CD4-positive, alpha-beta memory T cell (primary cell): ENCODE measurements around the gene TBL3. TPM values are rescaled to one million over a fixed set of nuclear protein-coding genes. Genes with fewer than 3 reads are reported as not detected.

Experiments
- CTCF ChIA-PET: fragments of 350-600 bp; sonication (Branson Sonifier 250); formaldehyde crosslinking; loops from one replicate; lab custom pipeline; 2021; ENCODE audit warnings: inconsistent platforms; ENCODE audit not compliant: partially characterized antibody; lab: Charles Lee
- POLR2A ChIA-PET: fragments of 350-600 bp; sonication (Branson Sonifier 250); formaldehyde crosslinking; loops from one replicate; lab custom pipeline; 2021; ENCODE audit not compliant: partially characterized antibody; lab: Charles Lee
- DNase-seq, 5 donors: peaks; one replicate each; pipeline versions ENCODE4 v3.0.0 to v3.0.0-alpha.2; 2020 to 2022; ENCODE audit warnings: mixed read lengths in 1 of 5
- H3K27ac ChIP-seq: one replicate; pipeline ENCODE4 v1.7.0; 2013; ENCODE audit warnings: low read depth, low read length
- H3K27me3 ChIP-seq: 2 replicates; pipeline ENCODE4 v1.7.0; 2013; ENCODE audit warnings: mild to moderate bottlenecking, low read length, moderate library complexity; ENCODE audit not compliant: insufficient read depth
- H3K36me3 ChIP-seq: 2 replicates; pipeline ENCODE4 v1.7.0; 2013; ENCODE audit warnings: mild to moderate bottlenecking, low read length, moderate library complexity; ENCODE audit not compliant: insufficient read depth
- H3K4me1 ChIP-seq: 2 replicates; pipeline ENCODE4 v1.7.0; 2013; ENCODE audit warnings: mild to moderate bottlenecking, low read length, moderate library complexity; ENCODE audit not compliant: insufficient read depth
- H3K4me3 ChIP-seq, 2 donors: one replicate each; pipeline ENCODE4 v1.7.0; 2013; ENCODE audit warnings: low read length in 2 of 2, mild to moderate bottlenecking in 1 of 2
- H3K9me3 ChIP-seq, 2 donors: one replicate each; pipeline ENCODE4 v1.7.0; 2013; ENCODE audit warnings: low read length in 2 of 2, control low read depth in 1 of 2; ENCODE audit not compliant: control insufficient read depth in 1 of 2
- H3K27ac Mint-ChIP-seq, 7 donors: one replicate each; pipeline ENCODE4 v1.8.0; 2020 to 2021; ENCODE audit warnings: mixed read lengths in 7 of 7, mild to moderate bottlenecking in 6 of 7, inconsistent platforms in 3 of 7, moderate library complexity in 3 of 7
- H3K27me3 Mint-ChIP-seq, 2 donors: one replicate each; pipeline ENCODE4 v1.8.0; 2020 to 2021; ENCODE audit warnings: mixed read lengths in 2 of 2
- H3K36me3 Mint-ChIP-seq, 2 donors: one replicate each; pipeline ENCODE4 v1.8.0; 2020 to 2021; ENCODE audit warnings: mixed read lengths in 2 of 2, inconsistent platforms in 1 of 2, mild to moderate bottlenecking in 1 of 2
- H3K4me1 Mint-ChIP-seq, 4 donors: one replicate each; pipeline ENCODE4 v1.8.0; 2020 to 2021; ENCODE audit warnings: mixed read lengths in 4 of 4, mild to moderate bottlenecking in 1 of 4
- H3K4me3 Mint-ChIP-seq, 8 donors: one replicate each; pipeline ENCODE4 v1.8.0; 2020 to 2021; ENCODE audit warnings: mixed read lengths in 8 of 8, mild to moderate bottlenecking in 7 of 8, moderate library complexity in 6 of 8, inconsistent platforms in 3 of 8
- H3K9me3 Mint-ChIP-seq, 8 donors: one replicate each; pipeline ENCODE4 v1.8.0; 2020 to 2021; ENCODE audit warnings: mixed read lengths in 8 of 8, mild to moderate bottlenecking in 5 of 8, inconsistent platforms in 3 of 8, moderate library complexity in 1 of 8
- intact Hi-C: fragments of 100-400 bp; cut with micrococcal nuclease; formaldehyde crosslinking; loops from one replicate; pipeline ENCODE4 v1.15.1; 2023
- polyA plus RNA-seq, 2 donors: library from polyadenylated mRNA; unstranded; fragments of 300-500 nt; fragmentation: Illumina TruSeq; gene quantifications; one replicate each; pipeline ENCODE4 v1.2.3, GENCODE V29; 2021
- total RNA-seq, 2 experiments: library from RNA; stranded (reverse); gene quantifications; one replicate each; pipeline ENCODE4 v1.2.3, GENCODE V29; 2021

Gene TBL3
- total and polyA plus RNA-seq, 4 experiments from 2014 or later = 33.2 to 47.6 (median 39.5) TPM

DNA sequence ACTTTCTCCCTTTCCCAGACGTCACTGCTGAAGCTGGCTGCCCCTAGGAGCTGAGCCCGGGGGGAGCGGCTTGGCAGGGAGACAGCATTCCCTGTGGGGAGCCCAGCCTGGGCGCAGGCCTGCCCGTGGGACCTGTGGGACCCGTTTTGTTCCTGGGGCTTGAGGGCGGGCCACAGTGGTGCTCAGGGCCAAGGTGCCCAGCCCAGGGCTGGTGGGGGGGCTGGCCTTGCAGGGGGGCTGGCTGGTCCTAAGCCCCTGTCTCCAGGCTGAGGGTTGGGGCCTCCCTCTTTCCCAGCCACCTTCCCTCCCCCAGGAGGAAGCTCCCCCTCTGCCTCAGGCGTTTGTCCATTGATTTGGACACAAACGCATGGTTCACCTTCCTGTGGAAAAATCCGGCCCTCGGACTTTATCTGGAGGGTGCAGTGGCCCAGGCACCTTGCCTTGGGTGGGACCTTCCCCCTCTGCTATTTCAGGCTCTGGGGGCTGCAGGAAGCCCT lies 59.3 kb downstream of the TBL3 start:
- no peak overlapping the region for H3K27ac ChIP-seq
- H3K36me3 ChIP-seq = no peaks in the 10 kb centered on the region
- peaks cover 10% of the 10 kb centered on the region for H3K4me1 ChIP-seq
- intact Hi-C loops = no loop called here
- ChIA-PET CTCF (interaction anchor here (1.8 kb wide), 1 partner anchor 110 kb away, joined by 10 read pairs; no protein-coding TSS in a partner anchor), POLR2A (no interaction called here)
- Mint-ChIP-seq H3K4me3 (no peak overlapping the region), H3K9me3 (no peaks in the 10 kb centered on the region), H3K4me1 (peaks cover 3 to 6% (median 5%) of the 10 kb centered on the region in 4 donors), H3K36me3 (no peaks in the 10 kb centered on the region), H3K27me3 (no peaks in the 10 kb centered on the region), H3K27ac (no peak overlapping the region)
- H3K27me3 ChIP-seq = no peaks in the 10 kb centered on the region
- no peak for DNase-seq
- no peak overlapping the region for H3K4me3 ChIP-seq
- H3K9me3 ChIP-seq = no peaks in the 10 kb centered on the region

Other genes starting within 250 kb of the TBL3 start
- 10 to 100 TPM; 84.2 to 88.6 TPM for gene NME3, start 200.5 kb upstream of the TBL3 start, total RNA-seq
- gene NME3, start 200.5 kb upstream of the TBL3 start, polyA plus RNA-seq = 10 to 100 TPM; 64.1 to 70.4 TPM
- 10 to 100 TPM; 32.9 to 33.1 TPM for gene EME2, start 199.2 kb upstream of the TBL3 start, total RNA-seq
- 1 to 10 TPM in 1 of 2 donors, under 1 TPM in 1; 0.30 to 1.5 TPM for gene EME2, start 199.2 kb upstream of the TBL3 start, polyA plus RNA-seq
- 10 to 100 TPM; 57.6 to 67.3 TPM for gene MRPS34, start 198.9 kb upstream of the TBL3 start, total RNA-seq
- gene MRPS34, start 198.9 kb upstream of the TBL3 start, polyA plus RNA-seq = 100 to 1,000 TPM; 138 to 151 TPM
- gene SPSB3, start 189.5 kb upstream of the TBL3 start, total RNA-seq = 100 to 1,000 TPM; 133 to 144 TPM
- 10 to 100 TPM; 56.6 to 72.9 TPM for gene SPSB3, start 189.5 kb upstream of the TBL3 start, polyA plus RNA-seq
- gene NUBP2, start 189.1 kb upstream of the TBL3 start, total RNA-seq = 10 to 100 TPM; 55.9 to 59.4 TPM
- 10 to 100 TPM; 77.6 to 98.9 TPM for gene NUBP2, start 189.1 kb upstream of the TBL3 start, polyA plus RNA-seq
- under 1 TPM; 0.29 to 0.36 TPM for gene IGFALS, start 178.3 kb upstream of the TBL3 start, total RNA-seq
- not detected for gene IGFALS, start 178.3 kb upstream of the TBL3 start, polyA plus RNA-seq
- gene HAGH, start 145.2 kb upstream of the TBL3 start, total RNA-seq = 10 to 100 TPM; 73.7 to 77.8 TPM
- 10 to 100 TPM; 54.3 to 63.2 TPM for gene HAGH, start 145.2 kb upstream of the TBL3 start, polyA plus RNA-seq
- gene FAHD1, start 144.8 kb upstream of the TBL3 start, total RNA-seq = 1 to 10 TPM; 7.8 to 9.6 TPM
- 10 to 100 TPM; 22.3 to 23.2 TPM for gene FAHD1, start 144.8 kb upstream of the TBL3 start, polyA plus RNA-seq
- gene MEIOB, start 99.9 kb upstream of the TBL3 start, total RNA-seq = not detected
- not detected for gene MEIOB, start 99.9 kb upstream of the TBL3 start, polyA plus RNA-seq
- gene HS3ST6, start 53.6 kb upstream of the TBL3 start, total RNA-seq = not detected
- not detected for gene HS3ST6, start 53.6 kb upstream of the TBL3 start, polyA plus RNA-seq
- 10 to 100 TPM in 1 of 2 experiments, 1 to 10 TPM in 1; 9.3 to 10.6 TPM for gene MSRB1, start 28.9 kb upstream of the TBL3 start, total RNA-seq
- gene MSRB1, start 28.9 kb upstream of the TBL3 start, polyA plus RNA-seq = 10 to 100 TPM; 20.4 to 30.5 TPM
- gene RPL3L, start 17.4 kb upstream of the TBL3 start, total RNA-seq = not detected
- gene RPL3L, start 17.4 kb upstream of the TBL3 start, polyA plus RNA-seq = not detected
- 10 to 100 TPM; 76.5 to 86.2 TPM for gene NDUFB10, start 12.5 kb upstream of the TBL3 start, total RNA-seq
- 100 to 1,000 TPM; 205 to 223 TPM for gene NDUFB10, start 12.5 kb upstream of the TBL3 start, polyA plus RNA-seq
- 1,000 to 10,000 TPM; 2,828 to 2,894 TPM for gene RPS2, start 7.2 kb upstream of the TBL3 start, total RNA-seq
- 1,000 to 10,000 TPM; 6,382 to 6,826 TPM for gene RPS2, start 7.2 kb upstream of the TBL3 start, polyA plus RNA-seq
- not detected for gene RNF151, start 5.2 kb upstream of the TBL3 start, total RNA-seq
- not detected for gene RNF151, start 5.2 kb upstream of the TBL3 start, polyA plus RNA-seq
- gene NOXO1, start 9.4 kb downstream of the TBL3 start, total RNA-seq = under 1 TPM; 0.47 to 0.84 TPM
- under 1 TPM; 0.50 to 0.54 TPM for gene NOXO1, start 9.4 kb downstream of the TBL3 start, polyA plus RNA-seq
- gene GFER, start 12.1 kb downstream of the TBL3 start, total RNA-seq = 10 to 100 TPM; 19.6 to 22.6 TPM
- gene GFER, start 12.1 kb downstream of the TBL3 start, polyA plus RNA-seq = 10 to 100 TPM; 32.2 to 35.7 TPM
- 1 to 10 TPM; 1.6 TPM for gene SYNGR3, start 17.9 kb downstream of the TBL3 start, total RNA-seq
- gene SYNGR3, start 17.9 kb downstream of the TBL3 start, polyA plus RNA-seq = 1 to 10 TPM in 1 of 2 donors, under 1 TPM in 1; 0.50 to 2.2 TPM
- 10 to 100 TPM; 48.5 to 49.8 TPM for gene ZNF598, start 37.8 kb downstream of the TBL3 start, total RNA-seq
- 10 to 100 TPM in 1 of 2 donors, 1 to 10 TPM in 1; 3.1 to 10.0 TPM for gene ZNF598, start 37.8 kb downstream of the TBL3 start, polyA plus RNA-seq
- not detected for gene NPW, start 47.7 kb downstream of the TBL3 start, total RNA-seq
- gene NPW, start 47.7 kb downstream of the TBL3 start, polyA plus RNA-seq = not detected
- gene NHERF2, start 54.8 kb downstream of the TBL3 start, total RNA-seq = 1 to 10 TPM; 1.7 to 2.1 TPM
- gene NHERF2, start 54.8 kb downstream of the TBL3 start, polyA plus RNA-seq = under 1 TPM; 0.16 to 0.40 TPM
- 10 to 100 TPM in 1 of 2 experiments, 1 to 10 TPM in 1; 9.3 to 12.0 TPM for gene NTHL1, start 75.8 kb downstream of the TBL3 start, total RNA-seq
- 10 to 100 TPM; 13.5 to 20.1 TPM for gene NTHL1, start 75.8 kb downstream of the TBL3 start, polyA plus RNA-seq
- 100 to 1,000 TPM; 157 to 177 TPM for gene TSC2, start 75.9 kb downstream of the TBL3 start, total RNA-seq
- 10 to 100 TPM; 20.7 to 50.8 TPM for gene TSC2, start 75.9 kb downstream of the TBL3 start, polyA plus RNA-seq
- gene PKD1, start 163.8 kb downstream of the TBL3 start, total RNA-seq = 100 to 1,000 TPM; 125 to 126 TPM
- gene PKD1, start 163.8 kb downstream of the TBL3 start, polyA plus RNA-seq = 10 to 100 TPM in 1 of 2 donors, 1 to 10 TPM in 1; 2.3 to 11.7 TPM
- under 1 TPM in 1 of 2 experiments, not detected in 1; 0.44 TPM for gene RAB26, start 176.6 kb downstream of the TBL3 start, total RNA-seq
- gene RAB26, start 176.6 kb downstream of the TBL3 start, polyA plus RNA-seq = under 1 TPM; 0.52 to 0.77 TPM
- gene TRAF7, start 183.7 kb downstream of the TBL3 start, total RNA-seq = 10 to 100 TPM; 40.9 to 41.9 TPM
- gene TRAF7, start 183.7 kb downstream of the TBL3 start, polyA plus RNA-seq = 1 to 10 TPM; 1.9 to 8.9 TPM
- not detected for gene CASKIN1, start 224.6 kb downstream of the TBL3 start, total RNA-seq
- not detected for gene CASKIN1, start 224.6 kb downstream of the TBL3 start, polyA plus RNA-seq
- 10 to 100 TPM; 28.1 to 31.1 TPM for gene MLST8, start 233.4 kb downstream of the TBL3 start, total RNA-seq
- 10 to 100 TPM; 27.4 to 34.7 TPM for gene MLST8, start 233.4 kb downstream of the TBL3 start, polyA plus RNA-seq
- gene BRICD5, start 238.8 kb downstream of the TBL3 start, total RNA-seq = 10 to 100 TPM; 32.4 to 33.4 TPM
- gene BRICD5, start 238.8 kb downstream of the TBL3 start, polyA plus RNA-seq = under 1 TPM in 1 of 2 donors, not detected in 1; 0.39 TPM
- gene PGP, start 242.8 kb downstream of the TBL3 start, total RNA-seq = 10 to 100 TPM; 26.5 to 27.3 TPM
- 10 to 100 TPM in 1 of 2 donors, 1 to 10 TPM in 1; 7.8 to 12.8 TPM for gene PGP, start 242.8 kb downstream of the TBL3 start, polyA plus RNA-seq